Iris pigment epithelial cell (primary cell): ENCODE data around the gene AMT.

Source experiments
- DNase-seq: peaks from one replicate; pipeline ENCODE4 v3.0.0-alpha.2; 2011; ENCODE audit warnings: low read depth

AMT gene

DNA sequence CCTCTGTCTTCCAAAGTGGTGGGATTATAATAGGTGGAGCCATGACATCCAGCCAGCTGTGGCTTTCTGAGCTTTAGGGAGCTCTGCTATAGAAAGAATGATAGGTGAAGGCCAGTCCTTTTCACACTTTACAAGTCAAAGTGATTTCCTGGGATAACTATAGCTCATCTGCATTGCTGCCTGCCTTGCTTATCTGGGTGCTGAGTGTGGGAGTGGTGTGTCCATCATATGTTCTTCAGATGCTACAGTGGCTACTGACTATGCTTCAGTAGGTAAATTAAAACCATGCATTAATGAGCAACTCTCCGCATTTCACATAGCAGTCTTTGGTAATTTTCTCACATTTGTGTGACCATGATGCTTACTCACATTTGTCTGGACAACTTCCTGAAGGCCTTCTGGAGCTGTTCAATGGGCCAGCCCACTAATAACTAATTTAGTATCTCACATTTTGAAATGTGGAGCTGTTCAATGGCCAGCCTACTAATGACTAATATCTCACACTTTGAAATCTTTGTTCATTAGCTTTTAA lies 33.9 kb downstream of the AMT start:
- DNase-seq = peak; percentile 15

DNA sequence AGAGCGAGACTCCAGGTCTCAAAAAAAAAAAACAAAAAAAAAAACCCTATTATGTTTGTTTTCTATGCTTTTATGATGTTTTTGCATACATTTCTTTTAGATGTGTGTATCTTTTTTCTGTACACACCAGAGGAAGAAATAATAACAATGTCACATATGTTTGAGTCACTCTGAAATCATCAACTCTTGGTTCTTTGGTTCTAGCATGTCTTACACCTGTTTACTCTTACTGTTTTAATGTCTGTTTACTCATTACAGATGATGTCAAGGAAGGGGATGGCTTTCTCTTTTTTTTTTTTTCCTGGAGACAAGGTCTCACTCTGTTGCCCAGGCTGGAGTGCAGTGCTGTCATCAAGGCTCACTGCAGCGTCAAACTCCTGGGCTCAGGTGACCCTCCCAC lies 34.6 kb downstream of the AMT start:
- DNase-seq = no peak

GRCh38 chr3:49386056-49386756 lies 36.1 kb downstream of the AMT start:
- DNase-seq = no peak

- DNase-seq = no peak
Measured at GRCh38 chr3:49385617-49386016, 36.7 kb downstream of the AMT start.

- DNase-seq = no peak
Measured at GRCh38 chr3:49383387-49383786, 38.9 kb downstream of the AMT start.

DNA sequence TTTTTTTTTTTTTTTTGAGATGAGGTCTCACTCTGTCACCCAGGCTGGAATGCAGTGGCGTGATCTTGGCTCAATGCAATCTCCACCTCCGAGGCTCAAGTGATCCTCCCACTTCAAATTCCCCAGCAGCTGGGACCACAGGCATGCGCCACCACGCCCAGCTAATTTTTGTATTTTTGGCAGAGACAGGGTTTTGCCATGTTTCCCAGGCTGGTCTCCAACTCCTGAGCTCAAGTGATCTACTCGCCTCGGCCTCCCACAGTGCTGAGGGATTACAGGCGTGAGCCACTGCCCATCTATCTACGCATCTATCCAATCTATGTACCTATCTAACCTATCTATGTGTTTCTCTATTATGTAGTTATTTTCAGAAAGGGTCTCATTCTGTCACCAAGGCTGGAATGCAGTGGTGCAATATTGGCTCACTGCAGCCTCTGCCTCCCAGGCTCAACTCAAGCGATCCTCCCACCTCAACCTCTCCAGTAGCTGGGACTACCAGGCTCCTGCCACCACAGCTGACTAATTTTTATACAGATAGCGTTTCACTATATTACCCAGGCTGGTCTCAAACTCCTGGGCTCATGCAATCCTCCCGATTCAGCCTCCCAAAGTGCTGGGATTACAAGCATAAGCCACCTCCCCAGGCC lies 43.9 kb downstream of the AMT start:
- DNase-seq = peak; percentile 83

DNA sequence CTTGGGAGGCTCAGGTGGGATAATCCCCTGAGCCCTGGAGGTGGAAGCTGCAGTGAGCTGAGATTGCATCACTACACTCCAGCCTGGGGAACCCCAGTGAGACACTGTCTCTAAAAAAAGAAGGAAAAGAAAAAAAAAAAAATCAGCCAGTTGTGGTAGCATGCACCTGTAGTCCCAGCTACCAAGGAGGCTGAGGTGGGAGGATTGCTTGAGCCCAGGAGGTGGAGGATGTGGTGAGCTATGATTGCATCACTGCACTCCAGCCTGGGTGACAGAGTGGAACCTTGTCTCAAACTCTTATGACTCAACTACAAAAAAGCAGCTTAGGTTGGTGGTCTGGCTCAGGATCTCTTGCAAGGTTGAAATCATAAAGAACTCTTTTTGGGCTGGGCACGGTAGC lies 44.8 kb downstream of the AMT start:
- peak; percentile 65 for DNase-seq

- no peak for DNase-seq
Measured at GRCh38 chr3:49371946-49372345, 50.3 kb downstream of the AMT start.

DNA sequence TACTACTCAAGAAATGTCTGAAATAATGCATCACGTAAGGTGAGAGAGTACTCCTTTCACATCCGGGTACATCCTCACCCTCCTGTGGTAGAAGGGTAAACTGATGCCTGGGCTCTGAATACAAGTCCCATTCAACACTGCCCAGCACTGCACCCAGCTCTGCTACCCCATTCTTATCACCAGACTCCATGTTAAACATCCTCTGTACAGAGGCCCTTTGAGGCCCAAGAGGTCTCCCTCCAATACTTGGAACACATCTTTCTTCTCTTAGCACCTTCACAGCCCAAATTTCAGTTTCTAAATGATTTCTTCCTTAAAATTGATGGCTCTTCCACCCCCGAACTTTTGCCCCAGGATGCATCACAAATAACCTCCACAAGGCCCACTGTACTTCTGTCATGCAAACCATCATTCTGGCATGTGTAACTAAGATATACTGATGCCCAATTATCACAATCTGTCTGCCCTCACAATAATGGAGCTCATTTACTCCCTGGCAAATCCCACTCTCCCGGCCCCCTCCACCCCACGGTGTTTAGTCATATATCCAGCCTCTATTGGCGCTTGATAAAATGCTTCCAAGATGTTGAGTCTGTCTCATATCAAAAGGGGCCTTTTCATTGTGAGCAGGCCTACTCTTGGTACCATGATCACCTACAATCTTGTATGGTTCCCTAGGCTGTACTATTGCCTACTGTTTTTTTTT lies 51.5 kb downstream of the AMT start:
- no peak for DNase-seq
